ENCODE data around the gene SRXN1.

GRCh38 chr20:650954-651353 is 2.0 kb downstream of the SRXN1 start:
- TF ChIP-seq CTCF (IDR thresholded peaks at IDR 0.05; ENCODE audit: low read length) (no peak), EZH2 (IDR thresholded peaks at IDR 0.05; ENCODE audit: borderline replicate concordance, low read length) (no peak)

All from OCI-LY1 (cell line).